ENCODE results near the gene ARFGEF2. TPM values are rescaled to one million over a fixed set of nuclear protein-coding genes. Genes with fewer than 3 reads are reported as not detected.

The ARFGEF2 gene
- total and polyA plus RNA-seq, 2 experiments from 2014 or later = 10.9 to 48.0 TPM

DNA sequence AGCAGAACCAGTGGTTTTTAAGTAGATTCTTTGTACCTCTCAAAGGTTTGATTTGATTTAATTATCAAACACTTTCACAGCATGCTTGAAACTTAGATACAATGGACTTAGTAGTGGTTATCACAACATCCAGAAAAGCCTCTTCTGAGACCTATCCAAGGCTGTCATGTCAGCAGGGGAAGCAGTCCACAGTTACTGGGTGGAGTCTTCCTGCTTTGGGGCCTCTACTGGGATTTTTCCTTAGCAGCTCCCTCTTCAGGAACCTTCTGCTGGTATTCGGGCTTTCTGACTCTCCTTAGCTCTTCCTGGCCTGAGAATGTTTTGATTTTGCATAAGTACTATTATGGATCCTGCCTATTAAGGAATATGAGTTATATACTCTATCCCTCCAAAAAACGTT, 36.0 kb downstream of the ARFGEF2 start:
- Histone ChIP-seq H3K9me2 (replicated peaks; ENCODE audit: insufficient read depth) (no peaks in the 10 kb centered on the region), H3K79me2 (peaks cover 4% of the 10 kb centered on the region), H3K4me2 (no peak overlapping the region), H3K27ac (peak overlapping the region; percentile 51), H3K27me3 (no peaks in the 10 kb centered on the region), H3K4me3 (no peak overlapping the region), H4K20me1 (ENCODE audit: insufficient read depth, poor library complexity, severe bottlenecking) (no peaks in the 10 kb centered on the region), H3K9me3 (ENCODE audit: low read depth) (no peaks in the 10 kb centered on the region), H3K36me3 (replicated peaks; ENCODE audit: insufficient read depth, low read depth) (no peaks in the 10 kb centered on the region), H3K4me1 (ENCODE audit: insufficient read depth) (peaks cover 4% of the 10 kb centered on the region), H2AFZ (no peak overlapping the region)
- no peak for TF ChIP-seq EZH2 (IDR thresholded peaks at IDR 0.05; ENCODE audit: borderline replicate concordance)
- TF ChIP-seq, protein P1, sequence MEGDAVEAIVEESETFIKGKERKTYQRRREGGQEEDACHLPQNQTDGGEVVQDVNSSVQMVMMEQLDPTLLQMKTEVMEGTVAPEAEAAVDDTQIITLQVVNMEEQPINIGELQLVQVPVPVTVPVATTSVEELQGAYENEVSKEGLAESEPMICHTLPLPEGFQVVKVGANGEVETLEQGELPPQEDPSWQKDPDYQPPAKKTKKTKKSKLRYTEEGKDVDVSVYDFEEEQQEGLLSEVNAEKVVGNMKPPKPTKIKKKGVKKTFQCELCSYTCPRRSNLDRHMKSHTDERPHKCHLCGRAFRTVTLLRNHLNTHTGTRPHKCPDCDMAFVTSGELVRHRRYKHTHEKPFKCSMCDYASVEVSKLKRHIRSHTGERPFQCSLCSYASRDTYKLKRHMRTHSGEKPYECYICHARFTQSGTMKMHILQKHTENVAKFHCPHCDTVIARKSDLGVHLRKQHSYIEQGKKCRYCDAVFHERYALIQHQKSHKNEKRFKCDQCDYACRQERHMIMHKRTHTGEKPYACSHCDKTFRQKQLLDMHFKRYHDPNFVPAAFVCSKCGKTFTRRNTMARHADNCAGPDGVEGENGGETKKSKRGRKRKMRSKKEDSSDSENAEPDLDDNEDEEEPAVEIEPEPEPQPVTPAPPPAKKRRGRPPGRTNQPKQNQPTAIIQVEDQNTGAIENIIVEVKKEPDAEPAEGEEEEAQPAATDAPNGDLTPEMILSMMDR (IDR thresholded peaks at IDR 0.05; ENCODE audit: poor library complexity) = no peak
- TF ChIP-seq EZH2phosphoT487 (IDR thresholded peaks at IDR 0.05; ENCODE audit: low read depth, severe bottlenecking, unreplicated experiment) = no peak
- 60% methylated on average over 2 of the region's 2 CpGs for WGBS (ENCODE audit: low lambda C conversion rate, missing lambda C conversion rate)
- DNase-seq (ENCODE audit: low spot score) = no peak

DNA sequence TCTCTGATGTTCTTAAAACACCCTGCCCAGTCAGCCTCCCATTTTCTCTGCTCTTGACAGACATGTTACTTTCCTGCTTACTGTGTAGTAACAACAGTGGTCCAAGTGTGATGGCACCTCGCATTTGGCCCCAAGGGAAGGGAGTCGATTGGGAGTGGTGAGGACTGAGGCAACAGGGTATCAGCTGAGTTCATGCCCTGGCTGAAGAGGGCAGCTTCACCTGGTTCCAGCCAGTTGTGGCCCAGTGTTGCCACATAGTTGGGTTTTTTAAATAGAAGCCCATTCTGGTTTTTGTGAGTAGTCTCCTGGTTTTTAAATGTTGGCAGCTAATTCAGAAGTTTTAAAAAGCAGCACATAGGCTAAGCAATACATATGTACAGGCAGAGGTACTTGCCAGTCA, 37.2 kb downstream of the ARFGEF2 start:
- Histone ChIP-seq H3K4me3 (no peak overlapping the region), H3K9me2 (replicated peaks; ENCODE audit: insufficient read depth) (no peaks in the 10 kb centered on the region), H2AFZ (no peak overlapping the region), H3K4me1 (ENCODE audit: insufficient read depth) (peaks cover 9% of the 10 kb centered on the region), H3K79me2 (no peaks in the 10 kb centered on the region), H3K4me2 (no peak overlapping the region), H3K9me3 (ENCODE audit: low read depth) (no peaks in the 10 kb centered on the region), H3K36me3 (replicated peaks; ENCODE audit: insufficient read depth, low read depth) (no peaks in the 10 kb centered on the region), H4K20me1 (ENCODE audit: insufficient read depth, poor library complexity, severe bottlenecking) (no peaks in the 10 kb centered on the region), H3K27ac (no peak overlapping the region), H3K27me3 (no peaks in the 10 kb centered on the region)
- DNase-seq (ENCODE audit: low spot score) = no peak
- TF ChIP-seq EZH2phosphoT487 (IDR thresholded peaks at IDR 0.05; ENCODE audit: low read depth, severe bottlenecking, unreplicated experiment) (no peak), EZH2 (IDR thresholded peaks at IDR 0.05; ENCODE audit: borderline replicate concordance) (no peak)
- TF ChIP-seq, protein P1 (IDR thresholded peaks at IDR 0.05; ENCODE audit: poor library complexity) = no peak
- WGBS (ENCODE audit: low lambda C conversion rate, missing lambda C conversion rate) = 98% methylated on average over 2 of the region's 2 CpGs

DNA sequence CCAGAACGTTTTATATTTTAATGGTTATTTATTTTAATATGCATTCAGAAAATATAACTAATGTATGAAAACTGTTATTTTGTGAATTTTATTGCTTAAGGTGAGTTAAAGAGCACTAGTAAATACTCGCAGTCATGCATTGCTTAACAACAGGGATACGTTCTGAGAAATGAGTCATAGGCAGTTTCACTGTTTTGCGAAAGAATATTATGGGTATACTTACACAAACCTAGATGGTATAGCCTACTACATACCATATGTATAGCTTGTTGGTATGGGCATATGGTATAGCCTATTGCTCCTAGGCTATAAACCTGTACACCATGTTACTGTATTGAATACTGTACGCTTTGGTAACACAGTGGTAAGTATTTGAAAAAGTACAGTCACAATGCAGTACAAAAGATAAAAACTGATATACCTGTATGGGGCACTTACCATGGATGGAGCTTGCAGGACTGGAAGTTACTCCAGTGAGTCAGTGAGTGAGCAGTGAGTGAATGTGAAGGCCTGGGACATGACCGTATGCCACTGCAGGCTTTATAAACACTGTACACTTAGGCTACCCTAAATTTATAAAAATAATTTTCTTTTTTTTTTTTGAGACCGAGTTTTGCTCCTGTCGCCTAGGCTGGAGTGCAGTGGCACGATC, 38.5 kb downstream of the ARFGEF2 start:
- H3K27me3 ChIP-seq = no peaks in the 10 kb centered on the region

More for the DNA sequence above, 38.5 kb downstream of the ARFGEF2 start:
- no peaks in the 10 kb centered on the region for H3K79me2 ChIP-seq
- H3K36me3 ChIP-seq (replicated peaks; ENCODE audit: insufficient read depth, low read depth) = no peaks in the 10 kb centered on the region
- H3K4me1 ChIP-seq (ENCODE audit: insufficient read depth) = peaks cover 10% of the 10 kb centered on the region
- TF ChIP-seq, protein P1 (IDR thresholded peaks at IDR 0.05; ENCODE audit: poor library complexity) = no peak
- no peak for TF ChIP-seq EZH2phosphoT487 (IDR thresholded peaks at IDR 0.05; ENCODE audit: low read depth, severe bottlenecking, unreplicated experiment)
- TF ChIP-seq EZH2 (IDR thresholded peaks at IDR 0.05; ENCODE audit: borderline replicate concordance) = no peak
- H3K27ac ChIP-seq = no peak overlapping the region
- no peaks in the 10 kb centered on the region for H4K20me1 ChIP-seq (ENCODE audit: insufficient read depth, poor library complexity, severe bottlenecking)
- H2AFZ ChIP-seq = no peak overlapping the region
- no peak for DNase-seq (ENCODE audit: low spot score)
- H3K9me3 ChIP-seq (ENCODE audit: low read depth) = no peaks in the 10 kb centered on the region
- no peak overlapping the region for H3K4me2 ChIP-seq
- H3K4me3 ChIP-seq = no peak overlapping the region
- 91% methylated on average over 9 of the region's 9 CpGs for WGBS (ENCODE audit: low lambda C conversion rate, missing lambda C conversion rate)
- no peaks in the 10 kb centered on the region for H3K9me2 ChIP-seq (replicated peaks; ENCODE audit: insufficient read depth)
